NOMO-1 (cell line): ENCODE data around the gene SMTNL2.
"Not testable (repeated sequence)": the region's sequence is repeated elsewhere in the genome, so short reads cannot be mapped to it uniquely, and the experiment has no call there.

ENCODE experiments used
- DNase-seq, 2 experiments: peaks; one replicate each; lab custom pipeline; 2025; ENCODE audit not compliant: unreplicated experiment in 2 of 2; lab: John Stamatoyannopoulos, UW

SMTNL2 gene

DNA sequence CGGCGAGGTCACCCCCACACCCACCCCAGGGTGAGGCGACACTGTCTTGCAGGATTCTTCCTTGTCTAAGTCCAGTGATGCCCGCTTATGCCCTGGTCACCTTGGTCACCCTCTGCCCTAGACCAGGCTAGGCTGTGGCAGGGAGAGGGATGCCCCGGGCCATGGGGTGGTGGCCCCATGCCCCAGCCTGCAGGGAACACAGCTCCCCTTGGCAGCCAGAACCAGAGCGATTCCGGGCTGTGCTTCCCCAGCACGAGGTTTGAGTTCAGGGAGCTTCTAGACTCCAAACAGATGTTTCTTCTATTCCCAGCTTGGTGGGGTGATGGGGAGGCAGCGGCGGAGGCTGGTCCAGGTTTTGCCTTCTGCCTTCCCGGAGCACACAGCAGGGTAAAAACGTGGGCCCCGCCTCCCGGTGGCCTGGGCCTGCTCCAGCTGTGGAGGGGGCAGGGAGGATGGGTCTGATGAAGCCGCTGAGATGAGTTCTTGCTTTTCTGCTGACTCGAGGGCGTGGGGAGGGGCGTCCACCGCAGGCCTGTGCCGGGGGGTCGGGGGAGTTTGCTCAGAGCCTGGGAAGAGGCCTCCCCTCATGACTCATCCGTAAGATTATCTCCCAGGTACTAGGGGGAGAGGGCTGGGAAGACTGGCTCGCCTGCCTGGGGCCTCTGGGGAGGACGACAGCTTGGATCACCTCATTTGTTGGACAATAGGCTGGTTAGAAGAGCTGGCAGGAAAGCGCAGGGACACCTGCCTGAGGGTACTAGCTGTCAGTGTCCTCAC is 15.4 kb downstream of the SMTNL2 start:
- DNase-seq: no peak

DNA sequence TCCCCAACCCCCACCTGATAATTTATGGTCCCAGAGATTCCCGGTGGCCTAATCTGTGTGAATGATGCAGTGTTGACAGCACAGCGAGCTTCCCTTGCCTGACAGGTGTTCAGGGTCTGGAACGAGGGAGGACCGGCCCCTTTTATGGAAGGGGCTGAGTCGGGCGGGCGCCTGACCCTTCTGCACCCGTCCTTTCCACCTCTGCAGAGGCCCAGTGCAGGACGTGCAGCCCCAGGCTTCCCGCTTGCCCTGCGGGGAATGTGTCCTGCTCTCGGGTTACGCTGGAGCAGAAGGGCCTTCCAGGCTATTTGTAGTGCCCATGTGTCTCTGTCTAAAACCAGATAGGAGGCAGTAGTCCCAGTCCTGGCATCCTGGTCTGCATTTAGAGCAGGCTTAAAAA is 16.2 kb downstream of the SMTNL2 start:
- no peak for DNase-seq

GRCh38 chr17:4601326-4601725 is 17.0 kb downstream of the SMTNL2 start:
- no peak for DNase-seq

- no peak for DNase-seq
These were observed 17.7 kb downstream of the SMTNL2 start for GRCh38 chr17:4602041-4602440.

DNA sequence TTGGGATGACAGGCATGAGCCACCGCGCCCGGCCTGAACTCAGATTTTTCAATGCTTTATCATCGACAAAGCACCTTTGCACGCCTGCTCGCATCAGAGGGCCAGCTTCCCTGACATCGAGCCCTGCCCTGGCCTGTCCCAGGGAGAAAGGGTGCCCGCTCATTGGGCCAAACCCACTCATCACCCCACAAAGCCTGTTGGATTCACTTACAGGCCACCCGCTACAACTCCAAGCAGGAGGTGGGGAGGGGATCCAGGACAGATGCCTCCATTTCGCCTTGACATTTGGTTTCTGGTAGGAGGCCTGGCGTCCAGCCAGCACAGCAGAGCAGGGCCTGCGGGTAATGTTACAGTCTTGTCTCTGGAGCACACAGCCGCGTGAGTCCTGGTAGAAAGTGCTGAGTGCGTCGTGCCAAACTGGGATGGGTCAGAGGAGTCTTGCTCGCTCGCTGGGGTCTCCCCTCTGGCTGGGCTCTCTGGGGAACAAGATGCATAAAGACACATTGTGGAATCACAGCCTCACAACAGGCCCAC is 19.8 kb downstream of the SMTNL2 start:
- DNase-seq: no peak

GRCh38 chr17:4604736-4605135 is 20.4 kb downstream of the SMTNL2 start:
- not testable (repeated sequence) for DNase-seq

- no peak for DNase-seq
These were observed 21.5 kb downstream of the SMTNL2 start for GRCh38 chr17:4605826-4606225.

GRCh38 chr17:4607261-4607741 is 23.0 kb downstream of the SMTNL2 start:
- no peak for DNase-seq

DNA sequence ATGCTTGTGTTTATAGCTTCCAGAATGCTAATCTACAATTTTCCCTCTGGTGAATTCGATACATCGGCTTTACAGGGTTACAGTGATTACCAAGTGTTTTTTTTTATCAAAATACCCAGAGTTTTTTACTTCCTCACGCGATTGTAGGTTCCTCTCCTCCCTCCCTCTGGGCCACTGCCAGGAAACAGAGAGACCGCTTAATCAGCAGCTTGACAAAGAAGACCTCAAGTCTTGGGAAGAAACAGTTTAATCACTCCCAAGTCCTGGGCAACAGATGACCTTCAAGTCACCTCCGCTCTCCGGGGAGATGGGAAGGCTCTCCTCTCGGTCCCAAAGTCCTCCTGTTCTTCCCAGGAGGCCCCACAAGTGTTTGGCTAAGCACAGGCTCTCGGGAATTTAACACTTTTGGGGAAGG is 23.5 kb downstream of the SMTNL2 start:
- DNase-seq: peak in 1 of 2 experiments; percentile 35

- no peak for DNase-seq
These were observed 25.4 kb downstream of the SMTNL2 start for GRCh38 chr17:4609761-4610160.

GRCh38 chr17:4610162-4610561 is 25.8 kb downstream of the SMTNL2 start:
- DNase-seq: no peak

DNA sequence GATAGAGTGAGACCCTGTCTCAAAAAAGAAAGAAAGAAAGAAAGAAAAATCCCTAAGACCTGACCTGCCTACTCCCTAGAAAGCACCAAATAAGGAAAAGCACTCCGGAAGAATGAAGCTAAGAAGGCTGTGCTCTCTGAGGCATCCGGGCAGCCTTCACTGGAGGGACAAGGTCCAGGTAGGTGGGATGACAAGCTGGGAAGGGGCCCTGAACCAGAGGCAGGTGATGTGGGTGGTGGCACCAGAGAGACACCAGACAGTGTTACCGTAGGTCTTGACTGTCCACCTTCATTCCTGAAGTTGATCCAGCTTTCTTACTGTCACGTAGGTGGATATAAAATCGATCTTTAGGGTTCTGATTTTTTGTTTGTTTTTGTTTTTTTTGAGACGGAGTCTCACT is 26.3 kb downstream of the SMTNL2 start:
- no peak for DNase-seq

- no peak for DNase-seq
These were observed 32.1 kb downstream of the SMTNL2 start for GRCh38 chr17:4616476-4616875.

GRCh38 chr17:4617090-4617489 is 32.8 kb downstream of the SMTNL2 start:
- no peak for DNase-seq

GRCh38 chr17:4617590-4618351 is 33.4 kb downstream of the SMTNL2 start:
- DNase-seq: no peak

DNA sequence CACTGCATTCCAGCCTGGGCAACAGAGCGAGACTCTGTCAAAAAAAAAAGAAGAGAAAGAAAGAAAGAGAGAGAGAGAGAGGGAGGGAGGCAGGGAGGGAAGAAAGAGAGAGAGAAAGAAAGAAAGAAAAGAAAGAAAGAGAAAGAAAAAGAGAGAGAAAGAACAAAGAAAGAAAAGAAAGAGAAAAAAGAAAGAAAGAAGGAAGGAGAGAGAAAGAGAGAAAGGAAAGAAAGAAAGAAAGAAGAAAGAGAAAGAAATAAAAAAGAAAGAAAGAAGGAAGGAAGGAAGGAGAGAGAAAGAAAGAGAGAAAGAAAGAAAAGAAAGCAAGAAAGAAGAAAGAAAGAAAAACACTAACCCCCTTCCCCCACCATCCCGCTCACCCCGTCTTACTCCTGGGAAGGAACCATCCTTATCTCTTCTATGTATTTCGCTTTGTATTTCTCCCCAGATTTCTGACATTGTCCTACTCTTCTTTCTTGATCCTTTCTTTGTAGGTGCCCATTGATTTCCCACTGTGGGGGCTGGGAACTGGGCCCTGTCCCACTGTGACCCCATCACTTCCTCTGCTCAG is 36.3 kb downstream of the SMTNL2 start:
- DNase-seq: no peak

GRCh38 chr17:4622375-4622774 is 38.0 kb downstream of the SMTNL2 start:
- DNase-seq: no peak

GRCh38 chr17:4623249-4623648 is 38.9 kb downstream of the SMTNL2 start:
- DNase-seq: no peak

DNA sequence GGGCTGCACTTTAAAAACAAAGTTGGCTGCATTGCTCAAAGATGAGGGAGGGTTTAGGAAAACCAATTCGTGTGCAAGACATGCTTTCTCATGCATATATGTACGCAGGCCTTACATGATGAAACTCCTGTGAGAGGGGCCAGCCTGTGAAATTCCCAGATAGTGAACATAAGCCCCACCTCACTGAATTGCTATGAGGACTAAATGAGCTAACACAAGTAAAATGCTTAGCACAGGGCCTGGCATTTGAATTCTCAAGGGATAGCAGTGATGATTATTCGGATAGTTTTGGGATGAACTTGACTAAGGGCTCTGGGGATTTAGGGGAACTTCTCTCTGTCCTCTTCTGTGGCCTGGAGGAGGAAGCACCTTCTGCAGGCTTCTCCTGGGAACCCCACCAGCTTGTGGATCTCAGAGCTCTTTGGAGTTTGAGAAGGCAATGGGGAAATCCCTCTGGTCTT is 40.2 kb downstream of the SMTNL2 start:
- not testable (repeated sequence) for DNase-seq

DNA sequence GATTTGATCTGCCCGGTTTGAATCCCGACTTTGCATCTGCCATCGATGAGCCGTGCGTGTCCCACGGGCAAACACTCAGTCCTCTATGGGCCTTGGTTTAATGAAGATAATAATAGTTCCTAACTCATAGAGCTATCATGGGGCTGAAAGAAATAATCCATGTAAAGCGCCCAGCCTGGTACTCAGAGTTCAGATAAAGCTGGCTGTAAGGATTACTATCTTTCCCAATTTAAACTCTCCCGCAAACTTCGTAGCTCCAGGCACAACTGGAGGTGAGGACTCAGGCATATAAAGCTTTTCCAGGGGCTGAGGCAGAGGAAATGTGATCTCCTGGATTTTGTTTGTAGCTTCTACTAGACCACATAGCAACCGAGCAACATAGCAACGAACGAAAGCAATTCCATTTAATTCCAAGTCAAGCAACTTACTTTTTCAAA is 40.9 kb downstream of the SMTNL2 start:
- DNase-seq: no peak

GRCh38 chr17:4626734-4627256 is 42.5 kb downstream of the SMTNL2 start:
- no peak for DNase-seq
